Mammary epithelial cell (primary cell): Measurements from ENCODE around the gene GINS3.

ENCODE experiments used
- CTCF ChIP-seq, 2 donors: IDR thresholded peaks in 1 of 2; conservative IDR thresholded peaks in 1 of 2; 2 replicates each; pipeline ENCODE4 v1.5.1; 2011 to 2012; ENCODE audit warnings: inconsistent platforms in 2 of 2, low read length in 2 of 2, mild to moderate bottlenecking in 2 of 2, control low read depth in 1 of 2, low read depth in 1 of 2; ENCODE audit not compliant: insufficient read depth in 1 of 2; ENCODE audit errors: extremely low read depth in 1 of 2
- EZH2 ChIP-seq: IDR thresholded peaks from 2 replicates; pipeline ENCODE4 v1.6.1; 2012; ENCODE audit warnings: low read length, inconsistent platforms, borderline replicate concordance

- TF ChIP-seq CTCF (conservative IDR thresholded peaks at IDR 0.05 in 1 of 2, IDR thresholded peaks at IDR 0.05 in 1 of 2; ENCODE audit: extremely low read depth in 1 of 2, insufficient read depth in 1 of 2, low read depth in 1 of 2, low read length in 2 of 2) (no peak), EZH2 (no peak)
These were observed 16.9 kb upstream of the GINS3 start for GRCh38 chr16:58375386-58375785.
